Calu3 (cell line): ENCODE measurements around the gene TENT4B. TPM values are rescaled to one million over a fixed set of nuclear protein-coding genes. Genes with fewer than 3 reads are reported as not detected.

ENCODE experiments used
- BruUV-seq: library from RNA; stranded (reverse); fragments of 400-500 nt; replicated peaks from 2 replicates; lab custom pipeline; 2021; lab: Mats Ljungman, UMichigan
- CTCF ChIA-PET: fragments of 300-600 bp; sonication (Branson Sonifier 250); formaldehyde crosslinking; loops from one replicate; lab custom pipeline; 2022; ENCODE audit warnings: antibody characterized with exemption; lab: Charles Lee
- DNase-seq: peaks from one replicate; pipeline ENCODE4 v3.0.0; 2022
- H3K27ac Mint-ChIP-seq: one replicate; pipeline ENCODE4 v1.8.0; 2022; ENCODE audit warnings: mixed read lengths; ENCODE audit not compliant: unreplicated experiment
- H3K27me3 Mint-ChIP-seq: one replicate; pipeline ENCODE4 v1.8.0; 2022; ENCODE audit warnings: mixed read lengths; ENCODE audit not compliant: unreplicated experiment
- H3K36me3 Mint-ChIP-seq: one replicate; pipeline ENCODE4 v1.8.0; 2022; ENCODE audit warnings: mild to moderate bottlenecking, moderate library complexity, mixed read lengths; ENCODE audit not compliant: insufficient read depth, unreplicated experiment
- H3K4me1 Mint-ChIP-seq: one replicate; pipeline ENCODE4 v1.8.0; 2022; ENCODE audit warnings: mild to moderate bottlenecking, low read depth, mixed read lengths; ENCODE audit not compliant: unreplicated experiment
- H3K4me3 Mint-ChIP-seq: one replicate; pipeline ENCODE4 v1.8.0; 2022; ENCODE audit warnings: mild to moderate bottlenecking, low read depth, moderate library complexity, mixed read lengths; ENCODE audit not compliant: unreplicated experiment
- H3K9me3 Mint-ChIP-seq: one replicate; pipeline ENCODE4 v1.8.0; 2022; ENCODE audit warnings: low read depth, mixed read lengths; ENCODE audit not compliant: unreplicated experiment
- CTCF ChIP-seq: fragments of 200-600 bp; IDR thresholded peaks from one replicate; pipeline ENCODE4 v1.8.0; 2022; ENCODE audit warnings: antibody characterized with exemption; ENCODE audit not compliant: unreplicated experiment
- intact Hi-C: fragments of 100-400 bp; cut with micrococcal nuclease; formaldehyde crosslinking; loops from one replicate; pipeline ENCODE4 v1.10.0; 2022; ENCODE audit not compliant: unreplicated experiment
- total RNA-seq: library from RNA; stranded (reverse); gene quantifications from 2 replicates; pipeline ENCODE4 v1.2.3, GENCODE V29; 2022

The TENT4B gene
- total RNA-seq, 1 experiment from 2014 or later = 21.7 TPM

GRCh38 chr16:50272687-50273381 is 119.7 kb downstream of the TENT4B start:
- no TSS peak for BruUV-seq
- Mint-ChIP-seq H3K27me3 (no peaks in the 10 kb centered on the region), H3K4me3 (no peak overlapping the region), H3K36me3 (peaks cover 6% of the 10 kb centered on the region), H3K27ac (no peak overlapping the region), H3K9me3 (no peaks in the 10 kb centered on the region), H3K4me1 (peaks cover 11% of the 10 kb centered on the region)
- CTCF ChIA-PET = no interaction called here
- intact Hi-C loops = no loop called here
- DNase-seq = no peak
- no peak for TF ChIP-seq CTCF

DNA sequence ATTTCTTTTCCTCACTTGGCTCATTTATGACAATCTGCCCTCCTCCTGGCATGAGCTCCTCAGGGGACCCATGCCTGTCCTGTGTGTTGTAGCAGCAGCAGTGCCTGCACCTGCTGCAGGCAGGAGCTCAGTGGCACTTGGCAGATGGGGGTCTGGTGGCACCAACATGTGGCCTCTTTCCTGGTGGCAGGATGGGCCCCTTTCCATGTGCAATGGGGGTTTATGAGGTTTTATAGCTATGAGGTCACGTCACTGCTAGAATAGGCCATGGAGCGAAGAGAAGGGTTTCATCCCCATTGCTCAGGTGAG is 120.2 kb downstream of the TENT4B start:
- CTCF ChIA-PET = no interaction called here
- TF ChIP-seq CTCF = no peak
- DNase-seq = no peak
- intact Hi-C loops = no loop called here
- Mint-ChIP-seq H3K4me3 (no peak overlapping the region), H3K27me3 (no peaks in the 10 kb centered on the region), H3K4me1 (peaks cover 12% of the 10 kb centered on the region), H3K9me3 (peaks cover 1% of the 10 kb centered on the region), H3K36me3 (peaks cover 6% of the 10 kb centered on the region), H3K27ac (no peak overlapping the region)
- no TSS peak for BruUV-seq

DNA sequence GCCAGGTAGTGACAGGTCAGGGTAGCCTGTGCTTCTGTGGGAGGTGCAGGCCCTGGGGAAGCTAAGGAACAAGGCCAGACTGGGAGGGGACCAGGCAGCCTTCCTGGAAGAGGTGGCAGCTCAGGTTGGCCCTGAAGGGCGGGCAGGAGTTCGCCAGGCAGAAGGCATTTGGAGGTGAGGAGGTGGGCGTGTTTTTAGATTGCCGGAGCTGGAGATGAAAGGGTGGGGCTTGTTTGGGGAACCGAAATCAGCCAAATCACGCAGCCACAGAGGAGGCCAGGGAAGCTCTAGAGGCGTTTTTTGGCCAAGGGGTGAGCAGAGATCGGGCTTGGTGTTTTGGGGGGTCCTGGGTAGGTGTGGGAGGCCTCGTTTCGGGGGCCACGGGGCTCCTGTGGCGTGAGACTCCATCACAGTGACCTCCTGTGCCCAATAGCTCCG is 120.8 kb downstream of the TENT4B start:
- CTCF ChIA-PET = no interaction called here
- H3K27ac Mint-ChIP-seq = no peak overlapping the region
- peaks cover 6% of the 10 kb centered on the region for H3K36me3 Mint-ChIP-seq
- no peaks in the 10 kb centered on the region for H3K27me3 Mint-ChIP-seq
- H3K4me3 Mint-ChIP-seq = no peak overlapping the region
- no peak for TF ChIP-seq CTCF
- BruUV-seq = no TSS peak
- H3K4me1 Mint-ChIP-seq = peaks cover 18% of the 10 kb centered on the region
- H3K9me3 Mint-ChIP-seq = peaks cover 3% of the 10 kb centered on the region
- intact Hi-C loops = no loop called here
- no peak for DNase-seq

DNA sequence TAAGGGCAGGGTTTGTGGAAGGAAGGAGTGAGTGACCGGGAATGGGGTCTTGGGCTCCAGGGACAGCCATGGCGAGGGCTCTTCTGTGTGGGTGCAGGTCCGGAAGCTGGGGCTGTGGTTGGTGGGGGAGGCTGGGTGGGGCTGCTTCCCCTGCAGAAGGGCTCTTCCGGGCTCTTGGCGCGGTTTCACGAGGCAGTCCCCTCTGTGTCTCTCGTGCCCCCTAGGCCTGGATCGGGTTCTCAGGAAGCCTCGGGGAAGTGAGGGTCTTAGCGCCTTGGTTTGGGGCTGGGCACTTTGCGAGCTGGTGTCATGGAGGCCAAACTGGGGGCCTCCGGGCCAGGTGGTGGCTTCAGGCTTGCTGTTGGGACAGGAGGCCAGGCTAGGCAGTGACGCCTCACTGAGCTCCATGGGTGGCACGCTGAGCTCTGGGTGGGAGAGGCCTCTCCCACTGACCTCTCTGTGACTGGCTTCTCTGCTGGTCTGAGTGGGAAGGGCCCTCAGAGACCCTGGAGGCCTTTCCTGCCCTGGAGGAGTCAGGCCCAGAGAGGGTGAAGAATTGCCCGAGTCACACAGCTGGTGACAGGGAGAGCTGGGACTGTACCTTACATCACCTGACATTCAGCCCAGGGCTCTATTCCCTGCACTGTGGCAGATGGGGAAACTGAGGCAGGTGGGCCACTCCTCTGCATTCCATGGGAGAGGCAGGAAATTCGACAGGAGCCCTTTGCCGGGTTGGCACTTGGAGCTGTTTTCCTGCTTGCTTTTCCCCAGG is 121.4 kb downstream of the TENT4B start:
- no TSS peak for BruUV-seq
- Mint-ChIP-seq H3K9me3 (peaks cover 3% of the 10 kb centered on the region), H3K4me1 (peaks cover 24% of the 10 kb centered on the region), H3K4me3 (no peak overlapping the region), H3K27ac (no peak overlapping the region), H3K27me3 (no peaks in the 10 kb centered on the region), H3K36me3 (peaks cover 6% of the 10 kb centered on the region)
- DNase-seq = no peak
- no peak for TF ChIP-seq CTCF
- intact Hi-C loops = no loop called here
- CTCF ChIA-PET = no interaction called here
